Measurements from ENCODE around the gene CLEC18B.
"Not testable (repeated sequence)": the region's sequence is repeated elsewhere in the genome, so short reads cannot be mapped to it uniquely, and the experiment has no call there.

CLEC18B gene

GRCh38 chr16:74420612-74421481, at the start of gene CLEC18B:
CLEC18B (minus strand) TSS chr16:74421478; CDS start chr16:74421270, 208 bp downstream.
- not testable (repeated sequence) for DNase-seq (ENCODE audit: low read depth)

GRCh38 chr16:74469946-74470478, 48.7 kb upstream of the CLEC18B start:
- DNase-seq (ENCODE audit: low read depth), result no peak

GRCh38 chr16:74468807-74469525, 47.7 kb upstream of the CLEC18B start:
- DNase-seq (ENCODE audit: low read depth), result no peak

GRCh38 chr16:74466872-74467271, 45.6 kb upstream of the CLEC18B start:
- no peak for DNase-seq (ENCODE audit: low read depth)

GRCh38 chr16:74465851-74466685, 44.8 kb upstream of the CLEC18B start:
- DNase-seq (ENCODE audit: low read depth), result no peak

- DNase-seq (ENCODE audit: low read depth), result peak; percentile 72
Measured at GRCh38 chr16:74465281-74465680, 44.0 kb upstream of the CLEC18B start.

GRCh38 chr16:74463888-74464287, 42.6 kb upstream of the CLEC18B start:
- no peak for DNase-seq (ENCODE audit: low read depth)

- no peak for DNase-seq (ENCODE audit: low read depth)
Measured at GRCh38 chr16:74462361-74462760, 41.1 kb upstream of the CLEC18B start.

GRCh38 chr16:74461826-74462225, 40.5 kb upstream of the CLEC18B start:
- no peak for DNase-seq (ENCODE audit: low read depth)

- DNase-seq (ENCODE audit: low read depth), result no peak
Measured at GRCh38 chr16:74460542-74460941, 39.3 kb upstream of the CLEC18B start.

- DNase-seq (ENCODE audit: low read depth), result no peak
Measured at GRCh38 chr16:74456290-74456625, 35.0 kb upstream of the CLEC18B start.

GRCh38 chr16:74455619-74456289, 34.5 kb upstream of the CLEC18B start:
- DNase-seq (ENCODE audit: low read depth), result no peak

- no peak for DNase-seq (ENCODE audit: low read depth)
Measured at GRCh38 chr16:74455213-74455612, 33.9 kb upstream of the CLEC18B start.

- DNase-seq (ENCODE audit: low read depth), result no peak
Measured at GRCh38 chr16:74451951-74452758, 30.9 kb upstream of the CLEC18B start.

- DNase-seq (ENCODE audit: low read depth), result no peak
Measured at GRCh38 chr16:74450967-74451760, 29.9 kb upstream of the CLEC18B start.

GRCh38 chr16:74450236-74450635, 29.0 kb upstream of the CLEC18B start:
- no peak for DNase-seq (ENCODE audit: low read depth)

- DNase-seq (ENCODE audit: low read depth), result peak; percentile 56
Measured at GRCh38 chr16:74449470-74449869, 28.2 kb upstream of the CLEC18B start.

- peak; percentile 97 for DNase-seq (ENCODE audit: low read depth)
Measured at GRCh38 chr16:74448990-74449389, 27.7 kb upstream of the CLEC18B start.

- no peak for DNase-seq (ENCODE audit: low read depth)
Measured at GRCh38 chr16:74447578-74447977, 26.3 kb upstream of the CLEC18B start.

GRCh38 chr16:74446866-74447265, 25.6 kb upstream of the CLEC18B start:
- no peak for DNase-seq (ENCODE audit: low read depth)
